Parathyroid adenoma (tissue), 2 donors: ENCODE results near the gene CAPN14.
"Not testable (repeated sequence)": the region's sequence is repeated elsewhere in the genome, so short reads cannot be mapped to it uniquely, and the experiment has no call there.

Experiments used
- H2AFZ ChIP-seq: fragments of 300-600 bp; sonication (generic); one replicate; pipeline ENCODE4 v1.7.0; 2017; ENCODE audit warnings: antibody characterized with exemption, mild to moderate bottlenecking
- H3K27ac ChIP-seq: fragments of 300-600 bp; sonication (generic); one replicate; pipeline ENCODE4 v1.7.0; 2017
- H3K27me3 ChIP-seq: fragments of 300-600 bp; sonication (generic); one replicate; pipeline ENCODE4 v1.7.0; 2017; ENCODE audit warnings: low read length; ENCODE audit not compliant: control insufficient read depth, insufficient read depth
- H3K36me3 ChIP-seq: fragments of 300-600 bp; sonication (generic); one replicate; pipeline ENCODE4 v1.7.0; 2017; ENCODE audit warnings: low read length; ENCODE audit not compliant: control insufficient read depth, insufficient read depth
- H3K4me1 ChIP-seq: fragments of 300-600 bp; sonication (generic); one replicate; pipeline ENCODE4 v1.7.0; 2017; ENCODE audit warnings: control low read depth
- H3K4me2 ChIP-seq: fragments of 300-600 bp; sonication (generic); one replicate; pipeline ENCODE4 v1.7.0; 2017; ENCODE audit warnings: low read length
- H3K4me3 ChIP-seq: fragments of 300-600 bp; sonication (generic); one replicate; pipeline ENCODE4 v1.7.0; 2017; ENCODE audit warnings: low read depth, low read length
- H3K79me2 ChIP-seq: fragments of 300-600 bp; sonication (generic); one replicate; pipeline ENCODE4 v1.7.0; 2017; ENCODE audit warnings: control low read depth
- H3K9ac ChIP-seq: fragments of 300-600 bp; sonication (generic); one replicate; pipeline ENCODE4 v1.7.0; 2017; ENCODE audit warnings: mild to moderate bottlenecking
- H3K9me3 ChIP-seq: fragments of 300-600 bp; sonication (generic); one replicate; pipeline ENCODE4 v1.7.0; 2017; ENCODE audit warnings: low read length; ENCODE audit not compliant: control insufficient read depth
- CTCF ChIP-seq: fragments of 300-600 bp; sonication (generic); IDR thresholded peaks from one replicate; pipeline ENCODE4 v1.7.0; 2017; ENCODE audit warnings: antibody characterized with exemption, mild to moderate bottlenecking
- donor health status: primary hyperparathyroidism.

CAPN14 gene

GRCh38 chr2:31190188-31190587, 27.1 kb downstream of the CAPN14 start:
- H3K4me1 ChIP-seq, result no peaks in the 10 kb centered on the region
- H3K36me3 ChIP-seq, result no peaks in the 10 kb centered on the region
- TF ChIP-seq CTCF, result no peak
- H3K9me3 ChIP-seq, result no peaks in the 10 kb centered on the region
- no peak overlapping the region for H3K4me3 ChIP-seq
- no peaks in the 10 kb centered on the region for H3K27me3 ChIP-seq
- H3K4me2 ChIP-seq, result no peak overlapping the region
- no peaks in the 10 kb centered on the region for H3K79me2 ChIP-seq
- no peak overlapping the region for H3K27ac ChIP-seq
- H3K9ac ChIP-seq, result no peak overlapping the region
- H2AFZ ChIP-seq, result no peak overlapping the region

- H3K9ac ChIP-seq, result no peak overlapping the region
- no peaks in the 10 kb centered on the region for H3K27me3 ChIP-seq
- no peak overlapping the region for H3K4me3 ChIP-seq
- no peak overlapping the region for H2AFZ ChIP-seq
- H3K4me1 ChIP-seq, result no peaks in the 10 kb centered on the region
- no peak overlapping the region for H3K4me2 ChIP-seq
- no peaks in the 10 kb centered on the region for H3K36me3 ChIP-seq
- no peak for TF ChIP-seq CTCF
- H3K79me2 ChIP-seq, result no peaks in the 10 kb centered on the region
- no peaks in the 10 kb centered on the region for H3K9me3 ChIP-seq
- no peak overlapping the region for H3K27ac ChIP-seq
These were observed 28.2 kb downstream of the CAPN14 start for GRCh38 chr2:31189141-31189540.

GRCh38 chr2:31188131-31188530, 29.2 kb downstream of the CAPN14 start:
- no peak overlapping the region for H3K4me3 ChIP-seq
- no peak for TF ChIP-seq CTCF
- H3K27ac ChIP-seq, result no peak overlapping the region
- H3K27me3 ChIP-seq, result no peaks in the 10 kb centered on the region
- no peak overlapping the region for H2AFZ ChIP-seq
- H3K4me1 ChIP-seq, result no peaks in the 10 kb centered on the region
- no peaks in the 10 kb centered on the region for H3K79me2 ChIP-seq
- no peaks in the 10 kb centered on the region for H3K9me3 ChIP-seq
- H3K9ac ChIP-seq, result no peak overlapping the region
- H3K4me2 ChIP-seq, result no peak overlapping the region
- H3K36me3 ChIP-seq, result no peaks in the 10 kb centered on the region

GRCh38 chr2:31187166-31187565, 30.1 kb downstream of the CAPN14 start:
- H3K36me3 ChIP-seq, result no peaks in the 10 kb centered on the region
- H3K4me1 ChIP-seq, result no peaks in the 10 kb centered on the region
- H3K9ac ChIP-seq, result no peak overlapping the region
- no peaks in the 10 kb centered on the region for H3K27me3 ChIP-seq
- no peaks in the 10 kb centered on the region for H3K79me2 ChIP-seq
- H3K4me2 ChIP-seq, result no peak overlapping the region
- no peak overlapping the region for H3K4me3 ChIP-seq
- H3K9me3 ChIP-seq, result no peaks in the 10 kb centered on the region
- no peak overlapping the region for H2AFZ ChIP-seq
- H3K27ac ChIP-seq, result no peak overlapping the region
- TF ChIP-seq CTCF, result no peak

GRCh38 chr2:31183973-31184372, 33.3 kb downstream of the CAPN14 start:
- not testable (repeated sequence) for H3K4me2 ChIP-seq, H3K4me1 ChIP-seq, H3K27ac ChIP-seq, H3K9ac ChIP-seq, H3K79me2 ChIP-seq, H3K4me3 ChIP-seq, H3K27me3 ChIP-seq, H3K9me3 ChIP-seq, H2AFZ ChIP-seq, H3K36me3 ChIP-seq
